GM18519 (cell line): Measurements from ENCODE around the gene CECR2.
"Not testable (repeated sequence)": the region's sequence is repeated elsewhere in the genome, so short reads cannot be mapped to it uniquely, and the experiment has no call there.

ENCODE experiments used
- ATAC-seq: cut with Tn5 transposase; IDR thresholded peaks from one replicate; pipeline ENCODE4 v1.9.1; 2021; ENCODE audit warnings: mild to moderate bottlenecking, moderate library complexity; ENCODE audit not compliant: unreplicated experiment, low FRiP score

CECR2 gene

GRCh38 chr22:17562906-17563870 is 193.9 kb downstream of the CECR2 start, which contains the start of gene SLC25A18:
TSS of gene SLC25A18 (plus strand) at chr22:17563498. CDS start at chr22:17579945, 16,447 bp downstream.
- ATAC-seq = no peak

- no peak for ATAC-seq
These were observed 194.7 kb downstream of the CECR2 start for GRCh38 chr22:17563936-17564391.

GRCh38 chr22:17566016-17566687 is 196.9 kb downstream of the CECR2 start:
- ATAC-seq = not testable (repeated sequence)

- no peak for ATAC-seq
These were observed 197.5 kb downstream of the CECR2 start for GRCh38 chr22:17566776-17567175.

GRCh38 chr22:17569971-17570511 is 200.8 kb downstream of the CECR2 start:
- ATAC-seq = no peak

- no peak for ATAC-seq
These were observed 201.8 kb downstream of the CECR2 start for GRCh38 chr22:17570851-17571631.

- ATAC-seq = no peak
These were observed 205.9 kb downstream of the CECR2 start for GRCh38 chr22:17575151-17575550.

- ATAC-seq = no peak
These were observed 206.4 kb downstream of the CECR2 start for GRCh38 chr22:17575681-17576080.

- ATAC-seq = no peak
These were observed 207.2 kb downstream of the CECR2 start for GRCh38 chr22:17576470-17576869.

DNA sequence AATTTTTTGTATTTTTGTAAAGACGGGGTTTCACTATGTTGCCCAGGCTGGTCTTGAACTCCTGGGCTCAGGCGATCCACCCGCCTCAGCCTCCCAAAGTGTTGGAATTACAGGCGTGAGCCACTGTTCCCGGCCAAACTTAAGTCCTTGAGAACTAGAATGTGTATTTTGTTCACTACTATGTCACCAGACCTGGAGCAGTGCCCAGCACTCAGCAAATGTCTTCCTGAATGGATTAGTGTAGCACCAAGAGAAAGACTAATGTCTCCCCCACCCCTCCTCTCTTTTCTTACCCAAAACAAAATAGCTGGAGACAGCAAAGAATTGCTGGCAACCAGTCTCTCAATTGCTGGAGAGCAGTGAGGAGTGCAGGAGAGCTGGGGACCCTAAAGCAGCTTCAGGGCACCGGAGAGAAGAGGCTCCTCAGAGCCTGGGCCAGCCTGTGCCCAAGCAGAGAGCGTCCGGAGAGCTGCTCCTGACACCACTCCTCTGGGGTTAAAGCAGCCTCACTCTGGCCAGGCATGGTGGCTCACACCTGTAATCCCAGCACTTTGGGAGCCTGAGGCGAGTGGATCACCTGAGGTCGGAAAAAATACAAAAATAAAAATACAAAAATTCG is 209.0 kb downstream of the CECR2 start:
- no peak for ATAC-seq

- no peak for ATAC-seq
These were observed 210.3 kb downstream of the CECR2 start for GRCh38 chr22:17579535-17579981.

DNA sequence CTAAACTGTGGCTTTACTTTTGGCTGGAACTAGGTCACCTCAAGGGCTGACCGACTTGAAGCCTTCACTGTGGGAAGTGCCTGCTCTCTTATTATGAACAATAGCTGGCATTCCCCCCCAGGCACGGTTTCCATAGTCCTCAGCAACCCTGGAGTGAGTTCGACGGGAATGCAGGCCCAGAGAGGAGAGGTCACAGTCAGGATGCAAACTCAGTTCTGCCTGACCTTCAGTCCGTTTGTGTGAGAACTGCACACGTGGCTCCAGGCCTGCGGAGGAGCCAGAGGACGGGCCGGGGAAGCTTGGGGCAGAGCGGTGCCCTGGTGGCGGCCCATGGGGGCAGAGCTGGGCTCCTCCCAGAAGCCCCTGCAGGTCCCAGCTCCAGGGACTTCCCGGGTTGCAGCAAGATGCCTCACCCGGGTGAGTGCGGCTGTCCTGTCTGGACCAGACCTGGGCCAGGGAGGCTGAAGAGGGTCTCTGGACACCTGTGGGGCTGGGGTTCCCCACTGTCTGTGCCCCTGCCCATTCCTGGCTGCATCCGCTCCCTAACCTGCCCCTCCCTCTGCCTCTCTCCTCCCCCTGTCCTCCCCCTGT is 211.3 kb downstream of the CECR2 start:
- ATAC-seq = no peak

- ATAC-seq = no peak
These were observed 211.8 kb downstream of the CECR2 start for GRCh38 chr22:17581056-17581455.

- ATAC-seq = no peak
These were observed 212.4 kb downstream of the CECR2 start for GRCh38 chr22:17581631-17582030.

DNA sequence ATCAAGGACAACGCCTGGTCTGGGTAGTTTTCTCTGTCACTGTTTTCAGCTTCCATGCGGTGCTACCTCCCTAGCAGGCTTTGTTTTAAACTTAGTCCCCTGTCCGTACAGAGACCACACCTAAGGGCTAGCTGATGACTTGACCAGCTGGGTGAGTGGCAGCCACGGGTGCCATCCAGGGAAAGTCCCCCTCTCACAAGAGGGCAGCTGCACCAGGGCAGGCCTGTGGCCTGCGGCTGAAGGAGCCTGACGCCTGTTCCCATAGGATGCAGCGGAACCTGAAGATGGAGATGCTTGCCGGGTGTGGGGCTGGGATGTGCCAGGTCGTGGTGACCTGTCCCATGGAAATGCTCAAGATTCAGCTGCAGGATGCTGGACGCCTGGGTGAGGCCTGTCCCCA is 213.9 kb downstream of the CECR2 start:
- no peak for ATAC-seq

- no peak for ATAC-seq
These were observed 217.7 kb downstream of the CECR2 start for GRCh38 chr22:17586831-17587440.

GRCh38 chr22:17587629-17588028 is 218.4 kb downstream of the CECR2 start:
- ATAC-seq = no peak

DNA sequence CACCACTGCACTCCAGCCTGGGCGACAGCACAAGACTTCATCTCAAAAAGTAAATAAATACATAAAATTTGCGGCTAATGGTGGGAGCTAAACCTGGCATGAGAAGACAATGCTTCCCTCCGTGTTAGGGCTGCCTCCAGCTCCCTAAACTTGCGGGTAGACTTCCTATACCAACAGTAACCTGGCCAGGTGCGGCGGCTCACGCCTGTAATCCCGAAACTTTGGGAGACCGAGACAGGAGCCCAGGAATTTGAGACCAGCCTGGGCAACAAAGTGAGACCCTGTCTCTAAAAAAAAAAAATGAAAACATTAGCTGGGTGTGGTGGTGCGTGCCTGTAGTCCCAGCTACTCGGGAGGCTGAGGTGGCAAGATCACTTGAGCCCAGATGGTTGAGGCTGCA is 219.3 kb downstream of the CECR2 start:
- ATAC-seq = no peak

GRCh38 chr22:17589810-17590375 is 220.6 kb downstream of the CECR2 start:
- ATAC-seq = no peak
